Stomach (tissue), 9 donors: ENCODE results near the gene PSD2. TPM values are rescaled to one million over a fixed set of nuclear protein-coding genes. Genes with fewer than 3 reads are reported as not detected.

Experiments used
- DNase-seq, 2 donors: peaks; one replicate each; pipeline versions ENCODE4 v3.0.0 to v3.0.0-alpha.2; 2013 to 2019
- H3K27ac ChIP-seq, 5 donors: fragments of 200-600 bp in 4 of 5; sonication (generic) in 4 of 5; one replicate each; pipeline ENCODE4 v1.5.1; 2013 to 2019; ENCODE audit warnings: mild to moderate bottlenecking in 1 of 5, moderate library complexity in 1 of 5
- H3K27me3 ChIP-seq, 3 donors: fragments of 200-600 bp; sonication (generic); one replicate each; pipeline ENCODE4 v1.5.1; 2017 to 2019; ENCODE audit warnings: mixed run types in 1 of 3
- H3K36me3 ChIP-seq, 4 donors: fragments of 200-600 bp; sonication (generic); 1 replicate in 3 of 4; 2 replicates in 1 of 4; pipeline ENCODE4 v1.5.1; 2016 to 2019
- H3K4me1 ChIP-seq, 4 donors: fragments of 200-600 bp; sonication (generic); one replicate each; pipeline ENCODE4 v1.5.1; 2016 to 2019
- H3K4me3 ChIP-seq, 4 donors: fragments of 200-600 bp; sonication (generic) in 3 of 4; one replicate each; pipeline ENCODE4 v1.5.1; 2016 to 2019; ENCODE audit warnings: mild to moderate bottlenecking in 1 of 4
- H3K9me3 ChIP-seq, 4 donors: fragments of 200-600 bp; sonication (generic); one replicate each; pipeline ENCODE4 v1.5.1; 2016 to 2019
- CTCF ChIP-seq, 7 experiments: fragments of 450-650 bp in 4 of 7; fragments of 200-600 bp in 3 of 7; sonication (generic) in 3 of 7; IDR thresholded peaks; one replicate each; pipeline ENCODE4 v1.5.1; 2016 to 2019; ENCODE audit warnings: antibody characterized with exemption in 7 of 7, control low read depth in 2 of 7, mild to moderate bottlenecking in 1 of 7
- EP300 ChIP-seq: sonication (generic); formaldehyde crosslinking; IDR thresholded peaks from one replicate; pipeline ENCODE4 v1.6.1; 2017; ENCODE audit warnings: antibody characterized with exemption
- POLR2A ChIP-seq, 4 donors: fragments of 450-650 bp; IDR thresholded peaks; one replicate each; pipeline ENCODE4 v1.6.1; 2016; ENCODE audit warnings: antibody characterized with exemption in 4 of 4, control low read depth in 2 of 4, mild to moderate bottlenecking in 1 of 4, moderate library complexity in 1 of 4
- POLR2AphosphoS5 ChIP-seq, 3 donors: sonication (generic); formaldehyde crosslinking; IDR thresholded peaks; one replicate each; pipeline ENCODE4 v1.6.1; 2016; ENCODE audit warnings: antibody characterized with exemption in 3 of 3
- WGBS, 5 donors: extraction: QIAGEN DNeasy Blood & Tissue Kit in 3 of 5; methylation state at CpG; one replicate each; pipeline versions ENCODE4 v1.1.5 to v1.1.7; 2013 to 2018; 5-methylcytosine and 5-hydroxymethylcytosine counted together
- intact Hi-C: fragments of 100-400 bp; cut with DNase I; formaldehyde crosslinking; loops from one replicate; pipeline ENCODE4 v1.15.1; 2023; ENCODE audit warnings: low total_unique reads
- polyA plus RNA-seq, 3 donors: library from polyadenylated mRNA; stranded (reverse); fragments of 200-250 nt; gene quantifications; one replicate each; pipeline ENCODE4 v1.2.3, GENCODE V29; 2013
- total RNA-seq, 5 donors: library from RNA; depleted of rRNA; stranded (reverse); fragments of >200 nt; gene quantifications; one replicate each; pipeline versions ENCODE4 v1.1.0 to v1.2.3, GENCODE V29; 2014 to 2016
- donor health status: healthy with polysubstance abuse.
- donor health status: Bipolar disorder and iron deficiency.
- donor health status: healthy.

The PSD2 gene
- total and polyA plus RNA-seq, 8 donors: 0.05 to 0.73 TPM; not detected in 6

- DNase-seq: peak in 1 of 2 donors; percentile 4
- no peak overlapping the region for H3K27ac ChIP-seq
- WGBS, 5 donors: 88 to 100% (median 97%) methylated on average over 2 of the region's 2 CpGs
- H3K9me3 ChIP-seq: no peaks in the 10 kb centered on the region
- peaks cover 10 to 74% (median 37%) of the 10 kb centered on the region in 3 donors for H3K27me3 ChIP-seq
- H3K4me3 ChIP-seq: no peak overlapping the region
- H3K4me1 ChIP-seq: peaks cover 11 to 19% (median 14%) of the 10 kb centered on the region in 4 donors
- intact Hi-C loops: no loop called here
- TF ChIP-seq POLR2AphosphoS5 (IDR thresholded peaks at IDR 0.05) (no peak), POLR2A (IDR thresholded peaks at IDR 0.05) (no peak), CTCF (IDR thresholded peaks at IDR 0.05) (no peak), EP300 (no peak)
- H3K36me3 ChIP-seq: no peaks in the 10 kb centered on the region
These were observed 38.6 kb upstream of the PSD2 start for GRCh38 chr5:139756971-139757370.

- WGBS, 5 donors: 76 to 85% (median 81%) methylated on average over 11 of the region's 11 CpGs
- peak in 1 of 2 donors; percentile 34 for DNase-seq
These were observed 37.7 kb upstream of the PSD2 start for GRCh38 chr5:139757727-139758509.

GRCh38 chr5:139758510-139759075 lies 37.0 kb upstream of the PSD2 start:
- intact Hi-C loops: no loop called here
- Histone ChIP-seq H3K9me3 (no peaks in the 10 kb centered on the region), H3K4me3 (no peak overlapping the region), H3K4me1 (peaks cover 11 to 19% (median 14%) of the 10 kb centered on the region in 4 donors), H3K27me3 (peaks cover 10 to 70% (median 31%) of the 10 kb centered on the region in 3 donors), H3K36me3 (no peaks in the 10 kb centered on the region), H3K27ac (no peak overlapping the region)
- DNase-seq: peak in 1 of 2 donors; percentile 5
- TF ChIP-seq CTCF (IDR thresholded peaks at IDR 0.05) (no peak), POLR2A (IDR thresholded peaks at IDR 0.05) (no peak), EP300 (no peak), POLR2AphosphoS5 (IDR thresholded peaks at IDR 0.05) (no peak)
- WGBS, 5 donors: 85 to 99% (median 96%) methylated on average over 6 to 7 of the region's 7 CpGs

More at GRCh38 chr5:139757727-139758509, 37.7 kb upstream of the PSD2 start:
- no peak for TF ChIP-seq POLR2AphosphoS5 (IDR thresholded peaks at IDR 0.05)
- intact Hi-C loops: no loop called here
- Histone ChIP-seq H3K9me3 (no peaks in the 10 kb centered on the region), H3K4me3 (no peak overlapping the region), H3K27ac (no peak overlapping the region), H3K36me3 (no peaks in the 10 kb centered on the region), H3K27me3 (peaks cover 10 to 70% (median 34%) of the 10 kb centered on the region in 3 donors), H3K4me1 (peaks cover 11 to 19% (median 14%) of the 10 kb centered on the region in 4 donors)

GRCh38 chr5:139759219-139759721 lies 36.3 kb upstream of the PSD2 start:
- no peaks in the 10 kb centered on the region for H3K9me3 ChIP-seq
- H3K27me3 ChIP-seq: peaks cover 14 to 70% (median 33%) of the 10 kb centered on the region in 3 donors
- H3K36me3 ChIP-seq: no peaks in the 10 kb centered on the region
- DNase-seq: peak in 1 of 2 donors; percentile 52
- intact Hi-C loops: no loop called here
- peaks cover 15 to 24% (median 17%) of the 10 kb centered on the region in 4 donors for H3K4me1 ChIP-seq
- TF ChIP-seq POLR2A (IDR thresholded peaks at IDR 0.05) (no peak), POLR2AphosphoS5 (IDR thresholded peaks at IDR 0.05) (no peak), EP300 (no peak), CTCF (IDR thresholded peaks at IDR 0.05) (no peak)
- H3K4me3 ChIP-seq: no peak overlapping the region
- H3K27ac ChIP-seq: no peak overlapping the region
- WGBS, 5 donors: 64 to 76% (median 74%) methylated on average over 35 to 36 of the region's 36 CpGs
